ENCODE measurements around the gene LONP2. TPM values are rescaled to one million over a fixed set of nuclear protein-coding genes. Genes with fewer than 3 reads are reported as not detected.

LONP2 gene
- total and polyA plus RNA-seq, 12 donors: 45.3 to 89.1 (median 75.2) TPM

GRCh38 chr16:48405907-48406306, 161.8 kb downstream of the LONP2 start:
- Histone ChIP-seq H3K4me1 (replicated peaks in 1 of 2) (peaks cover 13 to 19% of the 10 kb centered on the region in 2 donors), H3K27me3 (no peaks in the 10 kb centered on the region), H3K36me3 (replicated peaks in 1 of 2) (no peaks in the 10 kb centered on the region), H3K9me3 (replicated peaks in 1 of 3) (no peaks in the 10 kb centered on the region), H3K4me3 (no peak overlapping the region), H3K27ac (no peak overlapping the region)
- intact Hi-C loops (cut with DNase I): no loop called here
- no peak for DNase-seq
- WGBS, 4 donors: 88 to 91% (median 89%) methylated on average over 4 of the region's 4 CpGs
- TF ChIP-seq POLR2A (IDR thresholded peaks at IDR 0.05) (no peak), CTCF (IDR thresholded peaks at IDR 0.05) (no peak)

Other genes starting within 250 kb of the LONP2 start
- gene ABCC12, start 88.3 kb upstream of the LONP2 start, total RNA-seq: not detected
- not detected for gene ABCC12, start 88.3 kb upstream of the LONP2 start, polyA plus RNA-seq
- under 1 TPM in 7 of 9 donors, not detected in 2; 0.17 to 0.74 (median 0.27) TPM for gene ABCC11, start 3.2 kb downstream of the LONP2 start, total RNA-seq
- under 1 TPM in 2 of 3 donors, not detected in 1; 0.20 to 0.27 TPM for gene ABCC11, start 3.2 kb downstream of the LONP2 start, polyA plus RNA-seq
- 10 to 100 TPM; 11.8 to 27.5 (median 18.2) TPM for gene SIAH1, start 141.1 kb downstream of the LONP2 start, total RNA-seq
- gene SIAH1, start 141.1 kb downstream of the LONP2 start, polyA plus RNA-seq: 10 to 100 TPM in 2 of 3 donors, 1 to 10 TPM in 1; 9.9 to 17.4 (median 10.9) TPM